HG02981 (cell line): ENCODE results near the gene KRT6C.
"Not testable (repeated sequence)": the region's sequence is repeated elsewhere in the genome, so short reads cannot be mapped to it uniquely, and the experiment has no call there.

Source experiments
- ATAC-seq: cut with Tn5 transposase; IDR thresholded peaks from one replicate; pipeline ENCODE4 v1.9.1; 2021; ENCODE audit warnings: mild to moderate bottlenecking, moderate library complexity; ENCODE audit not compliant: unreplicated experiment

Gene KRT6C

DNA sequence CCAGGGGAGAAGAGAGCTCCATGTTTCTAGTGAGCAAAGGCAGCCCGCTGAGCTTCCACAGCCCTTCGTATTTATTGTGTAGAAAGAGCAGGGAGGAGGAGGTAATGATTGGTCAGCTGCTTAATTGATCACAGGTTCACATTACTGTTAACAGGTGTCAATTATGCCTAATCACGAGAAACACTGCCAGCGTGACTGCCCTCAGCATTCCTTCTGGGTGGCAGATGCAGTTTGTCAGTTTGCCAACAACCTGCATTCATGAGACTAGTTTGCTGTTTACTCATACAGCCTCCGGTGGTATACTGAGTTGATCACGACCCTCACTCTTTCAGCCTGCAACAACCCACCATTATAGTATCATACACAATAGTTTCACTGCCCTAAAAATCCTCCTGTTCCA lies 27.0 kb upstream of the KRT6C start:
- not testable (repeated sequence) for ATAC-seq

DNA sequence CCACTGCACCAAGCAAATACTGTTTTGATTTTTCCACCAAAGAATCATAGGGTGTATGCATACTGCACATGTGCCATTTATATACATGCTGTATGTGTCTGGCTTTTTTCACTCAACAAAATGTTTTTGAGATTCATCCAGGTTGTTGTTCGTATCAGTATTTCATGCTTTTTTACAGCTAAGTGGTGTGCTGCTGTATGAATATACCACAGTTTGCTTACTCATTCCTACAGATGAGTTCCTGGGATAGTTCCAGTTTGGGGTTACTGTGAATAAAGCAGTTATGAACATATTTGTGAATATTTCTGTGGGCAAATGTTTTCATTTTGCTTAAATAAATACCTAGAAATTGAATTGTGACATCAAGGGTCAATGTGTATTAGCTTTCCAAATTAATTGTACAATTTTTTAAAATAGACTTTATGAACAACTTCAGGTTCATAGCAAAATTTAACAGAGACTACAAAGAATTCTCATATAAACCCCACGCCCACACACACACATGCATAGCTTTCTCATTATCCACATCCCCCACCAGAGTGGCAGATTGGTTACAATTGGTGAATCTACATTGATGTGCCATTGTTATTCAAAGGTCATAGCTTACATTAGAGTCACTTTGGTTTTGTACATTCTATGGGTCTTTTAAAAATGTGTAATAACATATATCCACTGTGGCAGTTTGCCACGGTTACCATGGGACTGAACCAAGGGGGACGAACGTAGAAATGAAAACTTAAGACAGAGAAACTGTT lies 26.4 kb upstream of the KRT6C start:
- no peak for ATAC-seq

DNA sequence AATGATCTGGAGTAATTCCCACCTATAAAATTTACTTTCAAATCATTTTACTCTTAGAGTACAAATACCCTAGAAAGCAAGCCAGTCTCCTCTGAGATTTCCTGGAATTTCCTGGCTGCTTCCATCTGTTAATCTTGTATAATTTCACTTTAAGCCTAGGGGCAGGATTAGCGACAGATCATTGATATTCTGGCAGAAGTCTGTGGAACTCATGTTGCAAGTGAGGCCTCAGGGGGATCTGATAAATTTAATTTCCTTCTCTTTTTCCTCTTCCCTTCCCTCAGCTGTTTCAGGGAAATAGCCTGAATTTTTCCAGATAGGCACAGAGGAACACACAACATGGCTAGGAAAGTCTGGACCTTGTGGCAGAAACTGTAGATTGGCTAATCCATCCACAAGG lies 25.3 kb upstream of the KRT6C start:
- ATAC-seq = no peak

GRCh38 chr12:52497975-52498374 lies 24.4 kb upstream of the KRT6C start:
- ATAC-seq = no peak

DNA sequence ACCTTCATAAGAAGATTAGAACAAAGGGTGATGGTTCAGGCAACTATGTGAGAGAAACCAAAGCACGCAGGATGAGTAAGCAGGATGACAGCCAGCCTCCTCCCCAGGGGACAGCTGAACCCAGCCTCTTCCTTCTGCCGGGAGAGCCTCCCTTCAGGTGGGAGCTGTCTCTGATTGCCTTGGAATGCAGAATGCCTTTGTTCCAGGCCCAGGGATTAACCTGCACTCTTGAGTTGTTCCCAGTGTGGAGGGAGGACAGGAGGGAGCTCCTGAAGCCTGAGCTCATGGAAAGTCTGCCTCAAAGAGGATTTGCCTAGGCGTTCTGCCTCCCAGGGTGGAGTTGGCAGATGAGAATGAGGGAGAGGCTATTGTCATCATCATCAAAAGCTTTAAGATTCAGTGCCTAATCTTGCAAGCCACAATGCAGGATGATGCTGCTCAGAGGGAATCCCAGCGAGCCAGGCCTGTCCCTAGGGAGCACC lies 23.0 kb upstream of the KRT6C start:
- ATAC-seq = no peak

- no peak for ATAC-seq
Observed at GRCh38 chr12:52496054-52496453, 22.4 kb upstream of the KRT6C start.

- no peak for ATAC-seq
Observed at GRCh38 chr12:52495389-52495788, 21.8 kb upstream of the KRT6C start.

GRCh38 chr12:52494518-52494917 lies 20.9 kb upstream of the KRT6C start:
- no peak for ATAC-seq

DNA sequence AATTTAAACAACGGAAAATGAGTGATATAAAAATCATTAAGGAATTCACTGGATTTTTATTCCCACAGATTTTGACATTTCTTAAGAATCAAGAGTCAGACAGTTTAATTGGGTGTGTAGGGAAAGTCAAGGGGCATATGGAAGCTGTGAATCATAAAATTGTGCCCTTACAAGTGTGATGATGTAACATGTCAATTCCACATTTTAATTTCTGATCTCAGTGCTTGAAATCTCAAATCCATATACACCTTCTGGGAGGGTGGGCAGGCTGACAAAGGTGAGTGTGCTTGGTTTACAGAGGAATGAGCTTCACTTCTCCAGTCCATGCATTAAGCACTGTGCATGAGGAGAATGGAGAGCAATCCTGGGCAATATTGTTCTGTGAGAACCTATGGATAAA lies 20.5 kb upstream of the KRT6C start:
- ATAC-seq = no peak

DNA sequence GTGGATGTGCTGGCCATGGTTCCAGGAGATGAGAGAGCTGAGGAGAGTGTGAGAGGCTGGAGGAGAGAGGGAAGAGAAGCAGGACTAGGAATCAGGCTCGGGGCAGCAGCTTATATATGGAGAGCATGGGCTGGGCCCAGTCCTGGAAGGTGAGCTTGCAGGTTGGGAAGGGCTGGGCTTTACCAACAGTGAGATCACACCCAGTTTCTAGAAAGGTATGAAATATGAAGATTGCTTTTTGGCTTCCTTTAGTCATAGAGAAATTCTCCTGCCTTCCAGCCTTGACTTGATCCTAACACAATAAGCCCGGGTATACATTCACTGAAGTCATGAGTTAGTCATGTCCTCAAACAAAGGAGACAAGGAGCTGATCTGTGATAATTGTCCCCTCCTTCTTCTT lies 19.6 kb upstream of the KRT6C start, which contains the start of gene KRT6A:
TSS of gene KRT6A (minus strand) at position 86 of the 400 bp plus-strand sequence. CDS start at position 17, 69 bp downstream.
- ATAC-seq = no peak

DNA sequence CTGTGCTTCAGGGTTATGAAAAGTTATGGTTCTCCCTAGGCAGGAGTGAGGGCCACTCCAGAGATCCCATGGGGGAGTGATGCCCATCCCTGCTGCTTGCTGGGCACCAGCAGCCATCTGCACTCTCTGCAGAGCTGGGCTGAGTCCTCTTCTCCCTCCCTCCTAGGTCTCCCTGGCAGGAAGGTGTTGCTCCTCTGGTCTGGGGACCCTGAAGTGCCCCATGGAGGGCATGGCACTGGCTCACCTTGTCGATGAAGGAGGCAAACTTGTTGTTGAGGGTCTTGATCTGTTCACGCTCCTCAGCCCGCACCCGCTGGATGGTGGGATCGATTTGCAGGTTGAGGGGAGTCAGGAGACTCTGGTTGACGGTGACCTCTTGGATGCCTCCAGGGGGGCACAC lies 18.8 kb upstream of the KRT6C start:
- ATAC-seq = not testable (repeated sequence)

DNA sequence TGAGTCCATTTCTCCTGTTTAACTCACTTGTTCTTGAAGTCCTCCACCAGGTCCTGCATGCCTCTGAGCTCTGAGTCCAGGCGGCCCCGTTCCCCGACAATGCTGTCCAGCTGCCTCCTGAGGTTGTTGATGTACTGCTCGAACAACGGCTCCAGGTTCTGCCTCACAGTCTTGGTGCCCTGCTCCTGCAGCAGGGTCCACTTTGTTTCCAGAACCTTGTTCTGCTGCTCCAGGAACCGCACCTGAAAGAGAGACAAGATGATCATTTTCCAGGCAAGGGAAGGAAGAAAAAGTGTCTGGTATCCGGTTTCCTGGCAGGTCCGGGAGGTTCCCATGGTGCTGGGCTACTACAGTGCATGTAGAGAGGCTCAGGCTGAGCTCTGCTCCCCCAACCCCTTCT lies 17.9 kb upstream of the KRT6C start:
- not testable (repeated sequence) for ATAC-seq

DNA sequence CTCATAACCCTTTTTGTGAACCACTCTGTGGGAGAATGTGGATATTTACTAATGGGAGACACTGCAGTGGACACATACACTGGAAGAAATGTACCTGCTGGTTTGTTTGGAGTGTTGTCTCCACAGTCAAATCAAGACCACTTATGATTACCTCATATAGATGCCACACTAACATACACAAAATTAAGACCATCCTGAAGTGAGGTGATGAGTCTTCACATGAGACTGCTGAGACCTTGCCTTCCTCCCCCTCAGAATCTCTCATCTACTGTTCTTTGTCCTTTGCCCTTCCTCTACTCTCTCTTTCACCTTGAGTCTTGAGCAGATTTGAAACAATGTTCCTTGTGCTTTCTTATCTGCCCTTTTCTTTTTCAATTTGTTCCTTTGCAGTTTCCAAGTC lies 15.1 kb upstream of the KRT6C start:
- no peak for ATAC-seq

GRCh38 chr12:52487744-52488443 lies 14.3 kb upstream of the KRT6C start:
- not testable (repeated sequence) for ATAC-seq

GRCh38 chr12:52487211-52487610 lies 13.6 kb upstream of the KRT6C start:
- no peak for ATAC-seq

- ATAC-seq = no peak
Observed at GRCh38 chr12:52486166-52487105, 12.8 kb upstream of the KRT6C start.

- no peak for ATAC-seq
Observed at GRCh38 chr12:52480073-52480472, 6.5 kb upstream of the KRT6C start.

- ATAC-seq = no peak
Observed at GRCh38 chr12:52477651-52478050, 4.0 kb upstream of the KRT6C start.

GRCh38 chr12:52474212-52474611 lies 607 bp upstream of the KRT6C start:
- ATAC-seq = no peak

DNA sequence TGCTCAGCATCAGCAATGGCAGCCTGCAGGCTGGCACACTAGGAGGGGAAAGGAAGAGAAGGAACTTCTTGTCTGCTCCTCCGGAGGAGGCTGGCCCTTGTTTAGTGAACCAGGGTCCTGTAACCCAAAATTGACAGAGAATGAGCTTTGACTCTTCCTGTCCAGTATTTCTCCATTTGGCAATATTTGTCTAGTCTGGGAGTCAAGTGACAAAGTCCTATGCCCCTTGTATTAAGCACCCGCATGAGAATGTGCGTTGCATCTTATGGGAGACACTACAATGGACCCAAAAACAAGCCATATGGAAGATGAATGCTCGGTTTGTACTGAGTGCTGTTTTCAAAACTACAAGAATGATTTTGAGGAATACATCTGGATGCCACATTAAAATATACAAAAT lies 3.8 kb downstream of the KRT6C start:
- ATAC-seq = no peak

- no peak for ATAC-seq
Observed at GRCh38 chr12:52464897-52465296, 8.7 kb downstream of the KRT6C start.
